Measurements from ENCODE around the gene HSD17B12. TPM values are rescaled to one million over a fixed set of nuclear protein-coding genes. Genes with fewer than 3 reads are reported as not detected.

HSD17B12 gene
- total RNA-seq, 1 donor, result 148 TPM

GRCh38 chr11:43861141-43861540 is 180.6 kb downstream of the HSD17B12 start:
- DNase-seq (ENCODE audit: low read depth), result no peak
- TF ChIP-seq CTCF (IDR thresholded peaks at IDR 0.05; ENCODE audit: insufficient read depth, low read depth, low read length), result no peak
- no peak overlapping the region for H3K4me3 ChIP-seq (ENCODE audit: low read depth, low read length)

GRCh38 chr11:43866520-43866919 is 186.0 kb downstream of the HSD17B12 start:
- TF ChIP-seq CTCF (IDR thresholded peaks at IDR 0.05; ENCODE audit: insufficient read depth, low read depth, low read length), result no peak
- H3K4me3 ChIP-seq (ENCODE audit: low read depth, low read length), result no peak overlapping the region
- DNase-seq (ENCODE audit: low read depth), result peak; percentile 29

- H3K4me3 ChIP-seq (ENCODE audit: low read depth, low read length), result no peak overlapping the region
- no peak for TF ChIP-seq CTCF (IDR thresholded peaks at IDR 0.05; ENCODE audit: insufficient read depth, low read depth, low read length)
- DNase-seq (ENCODE audit: low read depth), result no peak
Measured at GRCh38 chr11:43866969-43867368, 186.4 kb downstream of the HSD17B12 start.

GRCh38 chr11:43868852-43869567 is 188.5 kb downstream of the HSD17B12 start:
- DNase-seq (ENCODE audit: low read depth), result peak; percentile 95
- TF ChIP-seq CTCF (IDR thresholded peaks at IDR 0.05; ENCODE audit: insufficient read depth, low read depth, low read length), result no peak
- H3K4me3 ChIP-seq (ENCODE audit: low read depth, low read length), result peak overlapping the region; percentile 18

GRCh38 chr11:43871051-43871450 is 190.5 kb downstream of the HSD17B12 start:
- no peak for TF ChIP-seq CTCF (IDR thresholded peaks at IDR 0.05; ENCODE audit: insufficient read depth, low read depth, low read length)
- DNase-seq (ENCODE audit: low read depth), result no peak
- no peak overlapping the region for H3K4me3 ChIP-seq (ENCODE audit: low read depth, low read length)

GRCh38 chr11:43872995-43873394 is 192.5 kb downstream of the HSD17B12 start:
- no peak for DNase-seq (ENCODE audit: low read depth)
- no peak for TF ChIP-seq CTCF (IDR thresholded peaks at IDR 0.05; ENCODE audit: insufficient read depth, low read depth, low read length)
- H3K4me3 ChIP-seq (ENCODE audit: low read depth, low read length), result no peak overlapping the region

GRCh38 chr11:43874078-43874477 is 193.5 kb downstream of the HSD17B12 start:
- no peak overlapping the region for H3K4me3 ChIP-seq (ENCODE audit: low read depth, low read length)
- no peak for DNase-seq (ENCODE audit: low read depth)
- no peak for TF ChIP-seq CTCF (IDR thresholded peaks at IDR 0.05; ENCODE audit: insufficient read depth, low read depth, low read length)
